Suppressor macrophage (primary cell): ENCODE measurements around the gene UFC1.
A peak's percentile ranks its signal among the peaks of the same experiment; 100 is the strongest.

Experiments used
- DNase-seq, 4 experiments: peaks; one replicate each; pipeline ENCODE4 v3.0.0-alpha.2; 2020 to 2022

Gene UFC1

DNA sequence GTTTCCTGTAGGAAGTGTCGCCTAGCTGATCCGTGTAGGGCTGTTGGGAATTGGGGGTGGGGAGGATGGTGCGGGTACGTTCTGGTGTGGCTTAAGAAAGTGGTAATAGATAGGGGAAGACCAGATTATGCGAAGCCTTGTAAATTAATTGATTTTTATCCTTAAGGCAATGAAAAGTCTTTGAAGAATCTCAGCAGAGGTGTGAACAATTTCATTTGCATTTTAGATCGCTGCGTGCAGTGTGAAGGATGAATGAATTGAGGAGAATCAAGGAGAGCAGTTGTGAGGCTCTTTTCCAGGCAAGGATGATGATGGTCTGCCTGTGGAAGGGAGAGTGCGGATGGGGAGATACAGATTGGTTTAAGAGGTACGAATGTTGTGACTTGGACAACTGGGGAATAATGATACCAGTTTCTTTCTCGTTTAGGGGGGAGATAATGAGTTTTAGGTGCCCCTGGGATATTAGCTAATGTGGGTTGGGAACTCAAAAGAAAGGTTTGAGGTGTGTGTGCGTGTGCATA, 20.5 kb upstream of the UFC1 start:
- no peak for DNase-seq

DNA sequence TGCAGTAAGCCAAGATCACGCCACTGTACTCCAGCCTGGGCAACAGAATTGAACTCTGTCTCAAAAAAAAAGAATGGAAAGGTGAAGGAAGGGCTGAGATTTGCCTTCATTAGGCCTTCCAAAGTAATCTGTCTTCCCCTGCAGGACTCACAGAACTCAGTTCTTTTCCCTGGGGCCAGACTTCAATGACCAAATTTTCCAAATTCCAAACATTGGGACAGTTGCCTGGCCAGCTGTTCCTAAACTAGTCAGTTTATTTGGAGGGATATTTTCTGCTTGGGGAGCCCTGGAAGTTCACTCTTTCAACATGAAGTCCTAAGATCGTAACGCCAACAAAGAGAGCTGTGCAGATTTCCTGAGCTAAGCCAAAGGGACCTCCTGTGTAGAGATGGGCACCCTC, 15.9 kb upstream of the UFC1 start:
- no peak for DNase-seq

DNA sequence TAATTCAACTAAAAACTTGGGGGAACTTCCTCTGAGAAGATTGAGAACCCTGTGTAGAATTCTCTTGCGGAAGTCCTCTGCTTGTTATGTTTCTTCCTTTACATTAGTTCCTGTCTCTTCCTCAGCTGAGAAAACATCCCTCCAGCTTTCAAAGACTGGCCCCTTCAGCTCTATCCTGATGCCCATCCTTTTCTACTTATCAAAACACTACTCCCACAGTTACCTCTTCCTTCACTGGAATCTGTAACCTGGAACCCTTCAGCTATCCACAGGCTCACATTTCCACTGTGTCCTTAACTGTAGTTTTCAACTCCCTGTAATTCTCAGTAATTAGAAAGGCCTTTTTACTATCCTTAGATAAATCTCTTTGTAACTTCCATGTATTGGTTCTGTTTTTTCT, 15.3 kb upstream of the UFC1 start:
- DNase-seq: peak in 2 of 4 experiments; percentile 38 to 46

DNA sequence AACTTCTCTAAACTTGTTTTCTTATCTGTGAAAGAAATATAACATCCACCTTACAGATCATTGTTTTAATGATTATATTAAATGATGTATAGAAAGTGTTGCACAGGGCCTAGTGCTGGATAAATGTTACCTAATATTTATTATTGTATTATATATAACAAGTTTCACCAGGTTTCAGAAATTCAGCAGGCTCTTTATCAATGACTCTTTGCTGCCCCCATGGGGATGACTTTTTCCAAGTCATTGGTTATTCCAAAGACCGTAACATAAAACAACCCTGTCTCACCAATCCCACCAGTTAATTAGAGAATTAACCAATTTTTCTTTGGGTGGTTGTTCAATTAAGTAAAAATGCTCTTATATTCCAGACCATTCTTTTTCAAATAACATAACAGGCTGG, 14.0 kb upstream of the UFC1 start:
- DNase-seq: peak; percentile 67 to 81 (median 74)

DNA sequence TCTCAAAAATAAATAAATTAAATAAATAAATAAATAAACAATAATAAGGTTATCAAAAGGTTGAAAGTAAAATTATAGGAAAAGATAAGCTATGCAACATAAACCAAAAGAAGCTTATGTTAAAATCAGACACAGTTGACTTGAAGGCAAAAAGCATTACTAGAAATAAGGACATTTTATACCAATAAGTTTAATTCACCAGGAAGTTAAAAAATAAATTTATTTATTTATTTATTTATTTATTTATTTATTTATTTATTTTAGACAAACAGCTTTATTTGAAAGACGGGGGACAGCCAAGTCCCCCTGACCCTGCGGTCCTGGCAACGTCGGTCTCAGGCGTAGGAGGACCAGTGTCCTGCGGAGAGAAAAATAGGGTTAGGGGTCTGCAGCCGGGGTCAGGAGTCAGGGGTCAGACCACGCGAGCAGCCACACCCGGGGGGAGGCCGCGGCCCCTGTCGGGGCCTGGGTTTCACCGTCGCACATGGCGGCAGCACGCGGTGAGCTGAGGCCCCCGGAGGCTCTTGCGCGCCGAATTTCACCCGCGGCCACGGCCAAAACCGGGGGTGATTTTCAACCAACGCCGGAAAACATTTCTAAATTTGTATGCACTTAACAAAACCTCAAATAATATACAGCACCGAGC, 12.9 kb upstream of the UFC1 start:
- no peak for DNase-seq

DNA sequence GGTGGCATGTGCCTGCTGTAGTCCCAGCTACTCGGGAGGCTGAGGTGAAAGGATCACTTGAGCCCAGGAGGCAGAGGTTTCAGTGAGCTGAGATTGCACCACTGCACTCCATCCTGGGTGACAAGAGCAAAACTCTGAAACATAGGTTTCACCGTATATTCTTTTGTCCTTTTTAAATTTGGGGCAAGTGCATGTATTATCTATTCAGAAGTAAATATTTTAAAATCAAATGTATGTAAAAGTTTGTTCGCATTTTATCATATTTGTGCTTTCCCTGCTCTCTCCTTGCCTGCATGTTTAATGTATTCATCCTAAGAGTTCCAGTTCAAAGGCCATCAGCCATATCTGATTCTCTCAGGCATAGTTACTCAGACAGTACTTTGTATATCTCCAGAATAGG, 7.9 kb upstream of the UFC1 start:
- DNase-seq: no peak

DNA sequence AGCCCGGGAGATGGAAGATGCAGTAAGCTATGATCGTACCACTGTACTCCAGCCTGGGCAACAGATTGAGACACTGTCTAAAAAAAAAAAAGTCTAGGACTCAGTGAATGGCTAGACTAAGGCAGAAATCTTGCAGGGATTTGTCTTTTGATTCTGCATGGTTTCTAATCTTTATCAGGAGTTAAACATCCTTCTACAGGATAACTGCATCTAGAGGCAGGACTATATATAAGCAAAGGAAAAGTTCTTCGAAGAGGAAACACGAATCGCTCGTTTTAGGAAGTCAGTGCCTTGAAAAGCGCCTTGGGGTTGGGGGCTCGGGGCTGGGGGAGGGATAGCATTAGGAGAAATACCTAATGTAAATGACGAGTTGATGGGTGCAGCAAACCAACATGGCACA, 602 bp upstream of the UFC1 start:
- peak in 1 of 4 experiments; percentile 27 for DNase-seq

DNA sequence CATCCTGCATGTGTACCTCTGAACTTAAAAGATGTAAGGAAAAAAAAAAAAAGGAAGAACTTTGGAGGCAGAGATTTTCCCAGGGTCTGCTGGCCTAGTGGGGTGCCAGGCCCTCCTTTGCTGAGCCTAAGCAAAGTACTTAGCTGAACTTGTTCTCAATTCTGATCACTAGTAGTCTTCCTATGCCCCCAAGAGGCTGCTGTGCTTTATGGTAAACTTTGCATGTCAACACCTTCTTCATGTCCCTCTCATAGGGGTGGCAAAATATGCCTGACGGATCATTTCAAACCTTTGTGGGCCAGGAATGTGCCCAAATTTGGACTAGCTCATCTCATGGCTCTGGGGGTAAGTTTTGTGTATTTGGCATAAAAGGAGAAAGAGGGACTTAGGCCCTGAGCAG, 4.1 kb downstream of the UFC1 start:
- no peak for DNase-seq

DNA sequence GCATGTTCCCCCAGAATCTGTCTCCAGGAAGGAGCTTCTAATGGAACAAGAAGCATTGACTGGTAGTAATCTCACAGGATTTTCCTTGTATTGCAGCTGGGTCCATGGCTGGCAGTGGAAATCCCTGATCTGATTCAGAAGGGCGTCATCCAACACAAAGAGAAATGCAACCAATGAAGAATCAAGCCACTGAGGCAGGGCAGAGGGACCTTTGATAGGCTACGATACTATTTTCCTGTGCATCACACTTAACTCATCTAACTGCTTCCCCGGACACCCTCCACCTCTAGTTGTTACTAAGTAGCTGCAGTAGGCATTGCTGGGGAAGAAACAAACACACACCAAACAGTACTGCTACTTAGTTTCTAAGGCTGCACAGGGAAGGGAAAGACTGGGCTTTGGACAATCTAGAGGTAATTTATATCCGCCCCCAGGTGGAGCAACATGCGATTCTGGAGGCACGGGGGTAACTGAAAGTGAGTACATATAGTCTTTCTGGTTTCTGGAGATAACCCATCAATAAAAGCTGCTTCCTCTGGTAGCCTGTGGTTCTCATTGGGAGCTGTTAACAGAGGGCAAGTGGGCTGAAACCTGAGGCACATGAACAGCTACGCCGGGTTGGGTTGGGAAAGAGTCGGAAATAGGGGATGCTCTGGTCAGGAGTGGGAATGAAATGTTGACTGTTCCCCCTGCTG, 4.7 kb downstream of the UFC1 start:
- DNase-seq: no peak

DNA sequence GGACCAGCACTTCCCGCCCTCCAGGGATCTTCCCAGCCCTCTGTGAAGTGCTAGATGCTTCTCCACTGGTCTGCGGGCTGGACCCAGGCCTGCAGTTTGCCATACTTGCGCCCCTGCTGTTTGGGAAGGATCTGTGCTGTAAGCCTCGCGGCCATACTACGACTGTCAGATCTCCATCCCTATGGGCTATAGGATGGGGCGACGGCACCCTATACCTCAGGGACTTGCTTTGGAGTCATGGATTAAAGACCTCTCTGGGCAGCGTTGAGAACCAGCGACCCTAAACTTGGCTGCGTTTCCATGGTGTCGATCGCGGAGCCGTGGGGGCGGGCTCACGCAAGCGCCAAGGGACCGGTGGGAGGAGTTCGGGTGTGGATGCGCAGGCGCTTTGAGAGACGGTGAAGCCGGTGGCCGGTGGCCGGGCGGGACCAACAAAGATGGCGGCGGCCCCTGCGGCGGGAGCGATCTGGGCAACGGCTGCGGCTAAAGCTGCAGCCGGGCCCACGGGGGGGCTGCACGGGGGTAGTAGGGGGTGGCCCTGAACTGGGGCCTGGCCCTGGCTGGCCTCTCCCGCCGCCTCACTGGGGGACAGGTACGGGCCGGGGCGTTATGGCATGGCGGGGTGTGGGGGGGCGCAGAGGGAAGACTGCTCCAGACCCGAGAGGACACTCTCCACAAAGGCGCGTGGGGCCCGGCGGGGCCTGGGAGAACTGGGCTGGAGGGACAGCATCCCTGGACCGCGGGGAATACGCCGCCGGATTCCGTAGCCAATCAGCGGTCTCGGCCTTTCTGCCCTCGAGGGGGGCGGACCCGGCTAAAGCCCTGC, 5.5 kb downstream of the UFC1 start, which contains the start of gene USP21:
Gene USP21 (plus strand): TSS at position 414 of the 826 bp plus-strand sequence. CDS start 1,141 bp downstream, outside the sequence.
- peak; percentile 91 to 97 (median 94) for DNase-seq

DNA sequence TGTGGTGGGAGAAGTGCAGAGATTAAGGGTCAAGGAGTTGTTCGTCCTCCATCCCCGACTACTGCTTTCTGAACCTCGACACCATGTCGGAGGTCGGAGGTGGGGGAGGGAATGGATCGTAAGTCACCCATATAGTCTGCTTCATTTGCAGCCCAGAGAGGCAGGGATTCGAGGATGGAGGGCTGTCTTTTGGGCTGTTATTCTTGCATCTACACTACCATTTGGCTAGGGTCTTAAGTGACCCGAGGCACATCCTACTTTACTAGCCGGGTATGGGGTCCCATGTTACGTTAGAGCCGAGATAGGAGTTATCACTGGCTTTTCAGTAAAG, 6.1 kb downstream of the UFC1 start:
- DNase-seq: no peak

DNA sequence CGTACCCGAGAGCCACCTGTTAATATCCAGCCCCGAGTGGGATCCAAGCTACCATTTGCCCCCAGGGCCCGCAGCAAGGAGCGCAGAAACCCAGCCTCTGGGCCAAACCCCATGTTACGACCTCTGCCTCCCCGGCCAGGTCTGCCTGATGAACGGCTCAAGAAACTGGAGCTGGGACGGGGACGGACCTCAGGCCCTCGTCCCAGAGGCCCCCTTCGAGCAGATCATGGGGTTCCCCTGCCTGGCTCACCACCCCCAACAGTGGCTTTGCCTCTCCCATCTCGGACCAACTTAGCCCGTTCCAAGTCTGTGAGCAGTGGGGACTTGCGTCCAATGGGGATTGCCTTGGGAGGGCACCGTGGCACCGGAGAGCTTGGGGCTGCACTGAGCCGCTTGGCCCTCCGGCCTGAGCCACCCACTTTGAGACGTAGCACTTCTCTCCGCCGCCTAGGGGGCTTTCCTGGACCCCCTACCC, 6.9 kb downstream of the UFC1 start:
- no peak for DNase-seq

DNA sequence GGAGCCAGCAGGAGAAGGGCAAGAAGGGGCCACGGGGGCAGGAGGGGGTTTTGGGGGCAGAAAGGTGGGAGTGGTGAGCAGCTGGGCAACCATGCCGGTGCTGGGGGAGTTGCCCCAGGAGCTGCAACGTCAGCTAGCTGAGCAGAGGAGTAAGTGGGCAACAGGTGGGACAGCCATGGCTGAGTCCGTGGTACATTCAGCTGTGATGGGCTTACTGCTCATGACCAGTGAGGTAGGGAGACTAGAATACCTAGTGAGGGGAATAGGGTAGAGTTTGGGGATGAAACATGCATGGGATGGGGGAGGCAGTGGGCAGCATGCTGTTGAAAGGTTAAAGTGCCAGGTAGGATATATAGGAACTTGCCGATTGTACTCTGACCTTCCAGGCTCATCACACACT, 7.9 kb downstream of the UFC1 start:
- no peak for DNase-seq

DNA sequence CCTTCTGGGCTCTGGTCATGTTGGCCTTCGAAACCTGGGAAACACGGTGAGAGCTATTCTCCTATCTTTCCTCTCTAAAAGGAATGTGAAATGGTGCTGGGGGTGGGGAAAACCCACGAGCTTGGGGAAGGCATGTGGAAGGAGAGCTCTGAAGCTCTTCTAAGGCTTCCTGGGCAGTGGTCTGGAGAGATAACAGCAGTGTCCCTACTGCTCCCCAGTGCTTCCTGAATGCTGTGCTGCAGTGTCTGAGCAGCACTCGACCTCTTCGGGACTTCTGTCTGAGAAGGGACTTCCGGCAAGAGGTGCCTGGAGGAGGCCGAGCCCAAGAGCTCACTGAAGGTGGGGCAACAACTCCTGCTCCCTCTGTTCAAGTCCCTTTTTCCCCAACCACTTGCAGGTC, 8.3 kb downstream of the UFC1 start:
- DNase-seq: no peak

DNA sequence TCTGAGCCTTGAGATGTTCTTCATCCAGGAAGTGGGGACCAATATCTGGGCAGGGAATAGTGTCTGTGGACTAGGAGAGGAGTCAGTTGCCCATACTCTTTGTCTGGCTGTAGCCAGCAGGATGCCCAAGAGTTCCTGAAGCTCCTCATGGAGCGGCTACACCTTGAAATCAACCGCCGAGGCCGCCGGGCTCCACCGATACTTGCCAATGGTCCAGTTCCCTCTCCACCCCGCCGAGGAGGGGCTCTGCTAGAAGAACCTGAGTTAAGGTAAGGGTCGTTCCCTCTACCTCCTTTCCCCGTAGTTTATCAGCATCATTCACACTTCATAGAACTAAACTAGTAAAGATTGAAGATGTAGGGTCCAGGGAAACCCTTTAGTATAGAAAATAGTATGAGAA, 9.0 kb downstream of the UFC1 start:
- DNase-seq: no peak

DNA sequence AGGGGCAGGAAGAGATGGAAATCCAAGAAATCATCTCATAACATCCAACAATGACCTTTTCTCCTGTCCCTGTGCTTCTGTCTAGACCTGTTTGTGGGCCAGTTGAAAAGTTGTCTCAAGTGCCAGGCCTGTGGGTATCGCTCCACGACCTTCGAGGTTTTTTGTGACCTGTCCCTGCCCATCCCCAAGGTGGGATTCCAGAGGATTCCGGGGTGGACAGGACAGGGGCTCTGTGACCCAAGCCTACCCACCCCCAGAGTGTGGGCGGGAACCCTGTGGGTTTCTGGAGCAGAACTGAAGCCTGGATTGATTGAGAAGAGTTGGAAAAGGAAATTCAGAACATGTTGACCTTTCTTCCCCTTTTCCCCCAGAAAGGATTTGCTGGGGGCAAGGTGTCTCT, 10.0 kb downstream of the UFC1 start:
- no peak for DNase-seq

DNA sequence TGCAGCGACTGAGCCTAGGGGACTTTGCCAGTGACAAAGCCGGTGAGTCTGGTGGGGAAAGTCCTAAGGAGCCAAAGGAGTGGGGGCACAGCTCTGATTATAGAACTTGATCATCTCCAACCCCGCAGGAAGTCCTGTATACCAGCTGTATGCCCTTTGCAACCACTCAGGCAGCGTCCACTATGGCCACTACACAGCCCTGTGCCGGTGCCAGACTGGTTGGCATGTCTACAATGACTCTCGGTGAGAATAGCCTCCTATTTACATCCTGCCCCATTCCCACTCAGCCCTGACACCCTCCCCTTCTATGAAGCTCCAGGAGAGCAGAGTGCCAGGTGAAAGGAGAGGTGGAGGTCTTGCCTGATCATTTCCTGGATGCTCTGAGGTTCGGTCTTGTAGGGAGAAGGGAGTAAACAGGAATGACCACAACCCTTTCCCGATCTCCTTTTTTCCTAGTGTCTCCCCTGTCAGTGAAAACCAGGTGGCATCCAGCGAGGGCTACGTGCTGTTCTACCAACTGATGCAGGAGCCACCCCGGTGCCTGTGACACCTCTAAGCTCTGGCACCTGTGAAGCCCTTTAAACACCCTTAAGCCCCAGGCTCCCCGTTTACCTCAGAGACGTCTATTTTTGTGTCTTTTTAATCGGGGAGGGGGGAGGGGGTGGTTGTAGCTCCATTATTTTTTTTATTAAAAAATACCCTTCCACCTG, 11.3 kb downstream of the UFC1 start:
- no peak for DNase-seq

DNA sequence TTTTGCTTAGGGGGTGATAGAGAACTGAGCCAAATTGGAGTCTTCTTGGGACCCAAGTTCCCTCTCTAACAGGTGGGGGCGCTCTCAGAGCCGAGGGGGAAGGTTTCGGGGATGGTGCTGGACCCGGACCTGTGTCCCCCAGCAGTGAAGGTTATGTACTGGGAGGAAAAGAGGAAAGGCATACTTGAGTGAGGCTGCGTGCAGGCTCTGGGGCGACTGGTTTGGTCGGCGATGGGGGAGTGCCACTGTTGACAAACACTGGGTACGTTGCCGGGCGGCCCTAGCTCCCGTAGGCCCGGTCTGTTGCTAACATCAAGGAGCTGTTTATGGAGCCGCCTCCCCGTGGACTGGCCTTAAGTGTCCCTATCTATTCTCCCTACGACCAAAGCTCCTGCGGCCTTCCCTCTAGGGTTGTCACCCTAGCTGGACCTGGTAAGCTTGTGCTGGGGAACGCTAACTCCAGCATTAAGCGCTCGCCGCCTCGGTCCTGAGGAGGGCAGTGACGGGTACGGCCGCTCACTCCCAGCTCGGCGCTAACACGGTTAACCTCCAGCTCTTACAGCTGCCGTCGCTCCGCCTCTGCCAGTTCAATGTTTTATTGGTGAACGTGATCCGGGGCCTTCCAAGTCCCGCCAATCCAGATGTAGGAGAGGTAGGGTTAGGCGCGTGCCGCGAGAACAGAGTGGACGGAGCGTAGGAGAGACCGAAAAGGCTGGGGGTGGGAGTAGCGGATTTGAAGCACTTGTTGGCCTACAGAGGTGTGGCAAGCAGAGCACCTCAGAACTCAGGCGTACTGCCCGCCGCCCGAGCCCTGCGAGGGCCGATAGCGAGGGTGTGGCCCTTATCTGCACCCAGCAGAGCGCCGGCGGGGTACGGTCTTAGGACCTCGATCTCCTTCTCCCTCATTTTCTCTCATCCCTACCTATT, 12.2 kb downstream of the UFC1 start, which contains the start of gene PPOX:
Gene PPOX (plus strand): TSS at position 685 of the 927 bp plus-strand sequence. CDS start 422 bp downstream, outside the sequence.
- peak; percentile 95 to 98 (median 96) for DNase-seq

DNA sequence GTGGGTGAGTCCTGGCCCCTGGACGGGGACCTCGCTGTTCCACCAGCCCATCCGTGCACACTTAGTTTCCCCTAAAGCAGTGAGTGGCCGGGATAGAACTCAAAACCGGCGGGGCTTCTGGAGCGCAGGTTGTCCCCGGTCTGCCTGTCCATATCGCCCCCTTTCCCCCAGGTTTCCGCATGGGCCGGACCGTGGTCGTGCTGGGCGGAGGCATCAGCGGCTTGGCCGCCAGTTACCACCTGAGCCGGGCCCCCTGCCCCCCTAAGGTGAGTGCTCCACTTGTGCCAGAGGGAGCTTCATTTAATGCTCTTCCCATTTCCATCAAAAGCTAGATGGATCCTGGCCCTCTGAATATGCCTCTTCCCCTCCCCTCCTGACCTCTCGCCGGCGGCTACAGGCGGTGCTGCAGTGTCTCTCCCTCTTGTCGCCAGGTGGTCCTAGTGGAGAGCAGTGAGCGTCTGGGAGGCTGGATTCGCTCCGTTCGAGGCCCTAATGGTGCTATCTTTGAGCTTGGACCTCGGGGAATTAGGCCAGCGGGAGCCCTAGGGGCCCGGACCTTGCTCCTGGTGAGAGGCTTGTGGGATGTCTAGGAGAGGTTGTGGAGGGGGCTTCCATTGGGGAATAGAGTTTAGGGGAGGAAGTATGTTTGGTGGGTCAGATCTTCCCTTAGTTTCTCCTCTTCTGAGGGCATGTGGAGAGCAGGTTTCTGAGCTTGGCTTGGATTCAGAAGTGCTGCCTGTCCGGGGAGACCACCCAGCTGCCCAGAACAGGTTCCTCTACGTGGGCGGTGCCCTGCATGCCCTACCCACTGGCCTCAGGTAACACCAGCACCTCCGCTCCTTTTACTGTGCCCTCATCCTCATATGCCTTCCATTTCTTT, 13.1 kb downstream of the UFC1 start:
- no peak for DNase-seq

DNA sequence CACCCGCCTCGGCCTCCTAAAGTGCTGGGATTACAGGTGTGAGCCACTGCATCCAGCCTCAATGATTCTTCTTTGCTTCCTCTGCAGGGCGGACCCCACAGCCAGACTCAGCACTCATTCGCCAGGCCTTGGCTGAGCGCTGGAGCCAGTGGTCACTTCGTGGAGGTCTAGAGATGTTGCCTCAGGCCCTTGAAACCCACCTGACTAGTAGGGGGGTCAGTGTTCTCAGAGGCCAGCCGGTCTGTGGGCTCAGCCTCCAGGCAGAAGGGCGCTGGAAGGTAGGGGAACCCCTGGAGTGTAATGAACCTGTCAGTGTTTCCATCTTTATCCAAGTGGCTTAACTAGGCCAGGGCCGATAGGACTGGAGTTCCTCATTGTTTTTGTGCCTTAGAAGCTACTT, 15.1 kb downstream of the UFC1 start:
- no peak for DNase-seq
